ENCODE results near the gene ZACN. TPM values are rescaled to one million over a fixed set of nuclear protein-coding genes. Genes with fewer than 3 reads are reported as not detected.

The ZACN gene
- total RNA-seq, 4 donors from 2014 or later = not detected

DNA sequence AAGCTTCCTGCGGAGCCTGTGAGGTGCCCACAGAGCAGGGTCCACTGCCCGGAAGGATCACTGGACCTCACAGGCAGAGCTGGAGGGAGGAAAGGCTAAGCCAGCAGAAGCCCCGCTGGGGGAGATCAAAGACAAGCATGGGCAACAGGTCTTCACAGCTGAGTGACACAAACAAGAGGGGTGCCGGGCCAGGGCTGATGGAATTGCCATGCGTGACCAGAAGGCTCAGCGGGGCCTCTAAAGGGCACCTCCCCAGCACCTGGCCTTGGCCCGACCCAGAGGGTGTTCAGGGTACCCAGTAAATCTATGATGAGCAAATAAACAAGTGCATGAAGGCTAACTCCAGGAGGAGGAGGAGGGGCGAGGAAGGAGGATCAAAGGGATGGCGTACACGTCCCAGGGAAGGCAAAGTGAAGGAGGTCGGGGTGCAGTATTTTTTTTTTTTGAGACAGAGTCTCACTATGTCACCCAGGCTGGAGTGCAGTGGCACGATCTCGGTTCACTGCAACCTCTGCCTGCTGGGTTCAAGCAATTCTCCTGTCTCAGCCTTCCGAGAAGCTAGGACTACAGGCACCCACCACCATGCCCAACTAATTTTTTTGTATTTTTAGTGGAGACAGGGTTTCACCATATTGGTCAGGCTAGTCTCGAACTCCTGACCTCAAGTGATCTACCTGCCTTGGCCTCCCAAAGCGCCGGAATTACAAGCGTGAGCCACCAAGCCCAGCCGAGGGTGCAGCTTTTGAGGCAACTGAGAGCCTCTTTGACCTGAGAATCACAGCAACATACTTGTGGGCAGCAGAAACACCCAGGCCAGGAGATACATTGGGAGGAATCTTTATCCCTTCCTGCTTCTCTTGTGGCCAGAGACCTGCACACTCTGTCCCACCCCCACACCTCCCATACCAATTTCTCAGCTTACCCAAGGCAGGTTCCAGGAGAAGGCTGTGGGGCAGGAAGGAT is 40.7 kb downstream of the ZACN start:
- H3K27me3 ChIP-seq = no peaks in the 10 kb centered on the region
- no peak for TF ChIP-seq POLR2A (IDR thresholded peaks at IDR 0.05)
- TF ChIP-seq, protein P1, sequence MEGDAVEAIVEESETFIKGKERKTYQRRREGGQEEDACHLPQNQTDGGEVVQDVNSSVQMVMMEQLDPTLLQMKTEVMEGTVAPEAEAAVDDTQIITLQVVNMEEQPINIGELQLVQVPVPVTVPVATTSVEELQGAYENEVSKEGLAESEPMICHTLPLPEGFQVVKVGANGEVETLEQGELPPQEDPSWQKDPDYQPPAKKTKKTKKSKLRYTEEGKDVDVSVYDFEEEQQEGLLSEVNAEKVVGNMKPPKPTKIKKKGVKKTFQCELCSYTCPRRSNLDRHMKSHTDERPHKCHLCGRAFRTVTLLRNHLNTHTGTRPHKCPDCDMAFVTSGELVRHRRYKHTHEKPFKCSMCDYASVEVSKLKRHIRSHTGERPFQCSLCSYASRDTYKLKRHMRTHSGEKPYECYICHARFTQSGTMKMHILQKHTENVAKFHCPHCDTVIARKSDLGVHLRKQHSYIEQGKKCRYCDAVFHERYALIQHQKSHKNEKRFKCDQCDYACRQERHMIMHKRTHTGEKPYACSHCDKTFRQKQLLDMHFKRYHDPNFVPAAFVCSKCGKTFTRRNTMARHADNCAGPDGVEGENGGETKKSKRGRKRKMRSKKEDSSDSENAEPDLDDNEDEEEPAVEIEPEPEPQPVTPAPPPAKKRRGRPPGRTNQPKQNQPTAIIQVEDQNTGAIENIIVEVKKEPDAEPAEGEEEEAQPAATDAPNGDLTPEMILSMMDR (IDR thresholded peaks at IDR 0.05) = no peak
- DNase-seq = no peak
- intact Hi-C loops (cut with DNase I) = loop anchor here (2.0 to 5.0 kb wide), 2 partner anchors 63 to 159 kb away; no protein-coding TSS in a partner anchor
- H3K4me1 ChIP-seq = peaks cover 6 to 15% (median 10%) of the 10 kb centered on the region in 3 donors
- H3K36me3 ChIP-seq = no peaks in the 10 kb centered on the region
- no peak overlapping the region for H3K27ac ChIP-seq
- WGBS, 2 donors = 80 to 81% methylated on average over 12 to 18 of the region's 19 CpGs
- no peaks in the 10 kb centered on the region for H3K9me3 ChIP-seq
- no peak overlapping the region for H3K4me3 ChIP-seq

DNA sequence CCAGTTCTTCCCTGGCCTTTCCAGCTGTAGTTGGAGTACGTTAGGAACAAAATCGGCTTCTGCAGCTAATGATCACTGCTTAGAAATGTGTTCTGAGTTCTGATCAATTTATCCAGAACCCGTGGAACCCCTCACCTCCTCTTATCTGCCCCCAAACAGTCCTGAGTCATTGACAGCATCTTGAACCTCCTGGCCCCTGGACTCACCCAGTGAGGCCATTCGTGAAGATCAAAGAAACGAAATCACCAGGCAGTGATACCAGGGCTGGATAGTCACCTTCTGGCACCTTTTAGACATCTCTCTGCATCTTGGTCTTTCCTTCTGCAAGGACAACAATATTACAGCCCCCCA is 41.7 kb downstream of the ZACN start:
- Histone ChIP-seq H3K4me3 (no peak overlapping the region), H3K27me3 (no peaks in the 10 kb centered on the region), H3K4me1 (peaks cover 6 to 15% (median 10%) of the 10 kb centered on the region in 3 donors), H3K27ac (no peak overlapping the region), H3K36me3 (no peaks in the 10 kb centered on the region), H3K9me3 (no peaks in the 10 kb centered on the region)
- intact Hi-C loops (cut with DNase I) = loop anchor here (2.0 to 5.0 kb wide), 2 partner anchors 62 to 158 kb away; no protein-coding TSS in a partner anchor
- DNase-seq = no peak
- no peak for TF ChIP-seq POLR2A (IDR thresholded peaks at IDR 0.05)
- TF ChIP-seq, protein P1 (IDR thresholded peaks at IDR 0.05) = no peak
- 83 to 91% methylated on average over 4 to 5 of the region's 5 CpGs for WGBS, 2 donors

DNA sequence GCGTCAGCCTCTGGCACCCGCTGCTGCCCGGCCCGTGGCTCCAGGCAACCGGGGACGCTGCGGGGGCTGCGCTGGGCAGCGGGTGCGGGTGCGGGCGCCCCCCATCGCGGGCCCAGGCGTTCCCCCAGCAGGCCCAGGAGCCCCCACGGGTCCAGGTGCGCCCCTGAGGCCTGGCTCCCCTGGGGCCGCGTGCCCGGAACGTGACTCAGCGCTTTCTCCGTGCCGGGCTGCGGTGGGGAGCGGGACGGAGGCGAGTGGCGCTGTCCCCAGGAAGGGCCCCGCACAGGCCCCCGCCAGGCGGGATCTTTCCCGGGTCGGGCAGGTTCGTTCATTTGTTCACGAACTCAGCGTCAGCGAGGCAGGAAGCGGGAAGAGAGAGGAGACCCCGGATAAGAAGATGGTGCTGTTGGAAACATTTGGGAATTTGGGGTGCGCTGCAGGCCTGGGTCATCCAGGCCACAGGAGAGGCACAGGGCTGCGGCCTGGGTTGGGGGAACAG is 43.0 kb downstream of the ZACN start:
- no peaks in the 10 kb centered on the region for H3K36me3 ChIP-seq
- 48% methylated on average over 10 of the region's 42 CpGs; no CpG with 5 or more reads in 1 of the 2 donors for WGBS, 2 donors
- peak overlapping the region in 3 of 4 donors; percentile 50 to 67 (median 61) for H3K27ac ChIP-seq
- no peak for DNase-seq
- no peak for TF ChIP-seq POLR2A (IDR thresholded peaks at IDR 0.05)
- TF ChIP-seq, protein P1 (IDR thresholded peaks at IDR 0.05) = no peak
- intact Hi-C loops (cut with DNase I) = loop anchor here (2.0 to 5.0 kb wide), 2 partner anchors 60 to 157 kb away; no protein-coding TSS in a partner anchor
- H3K9me3 ChIP-seq = no peaks in the 10 kb centered on the region
- H3K4me1 ChIP-seq = peaks cover 6 to 15% (median 10%) of the 10 kb centered on the region in 3 donors
- peak overlapping the region; percentile 31 to 67 (median 40) for H3K4me3 ChIP-seq
- no peaks in the 10 kb centered on the region for H3K27me3 ChIP-seq

DNA sequence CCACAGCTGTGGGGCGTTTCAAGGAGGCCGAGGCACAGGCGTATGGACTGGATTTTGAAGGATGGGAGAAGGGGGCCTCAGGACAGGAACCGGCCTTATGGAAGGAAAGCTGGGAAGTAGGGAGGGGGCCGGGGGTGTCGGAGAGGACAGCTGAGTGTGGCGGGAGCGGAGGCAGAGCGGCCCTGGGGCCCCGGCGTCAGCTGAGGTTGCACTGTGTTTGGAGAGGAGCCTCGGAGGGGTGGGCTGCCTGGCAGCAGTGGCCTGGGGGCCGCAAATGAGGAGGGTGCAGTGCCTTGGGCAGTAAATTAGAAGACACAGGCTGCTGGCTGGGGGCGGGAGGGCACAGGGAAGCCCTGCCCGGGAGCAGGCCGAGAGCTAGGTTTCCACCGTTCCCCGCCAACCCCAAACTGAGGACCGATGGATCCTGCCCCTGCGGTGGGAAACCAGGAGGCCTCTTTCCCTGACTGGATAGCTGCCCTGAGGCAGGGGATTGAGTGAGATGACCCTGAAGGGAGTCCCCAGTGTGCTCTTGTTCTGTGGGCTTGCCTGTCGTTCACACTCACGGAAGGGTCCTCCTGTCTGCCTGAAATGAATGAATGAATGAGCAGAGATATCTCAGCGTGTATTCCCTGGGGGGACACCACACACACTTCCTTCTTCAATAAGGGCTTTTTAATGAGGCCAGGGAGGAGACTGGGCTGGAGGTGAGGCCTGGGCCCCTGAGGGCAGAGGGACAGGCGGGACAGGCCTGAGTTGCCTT is 43.6 kb downstream of the ZACN start:
- no peaks in the 10 kb centered on the region for H3K9me3 ChIP-seq
- no peak for DNase-seq
- no peaks in the 10 kb centered on the region for H3K27me3 ChIP-seq
- no peaks in the 10 kb centered on the region for H3K36me3 ChIP-seq
- H3K27ac ChIP-seq = no peak overlapping the region
- H3K4me1 ChIP-seq = peaks cover 6 to 15% (median 10%) of the 10 kb centered on the region in 3 donors
- intact Hi-C loops (cut with DNase I) = loop anchor here (5.0 kb wide), 1 partner anchor 60 kb away; no protein-coding TSS in a partner anchor
- H3K4me3 ChIP-seq = no peak overlapping the region
- 82 to 90% methylated on average over 10 to 20 of the region's 24 CpGs for WGBS, 2 donors
- no peak for TF ChIP-seq POLR2A (IDR thresholded peaks at IDR 0.05)
- TF ChIP-seq, protein P1 (IDR thresholded peaks at IDR 0.05) = no peak

Data from esophagus squamous epithelium (tissue), 5 donors.